ENCODE results near the gene NPAS2. TPM values are rescaled to one million over a fixed set of nuclear protein-coding genes. Genes with fewer than 3 reads are reported as not detected.

NPAS2 gene
- total RNA-seq, 1 donor from 2014 or later = 5.5 TPM

DNA sequence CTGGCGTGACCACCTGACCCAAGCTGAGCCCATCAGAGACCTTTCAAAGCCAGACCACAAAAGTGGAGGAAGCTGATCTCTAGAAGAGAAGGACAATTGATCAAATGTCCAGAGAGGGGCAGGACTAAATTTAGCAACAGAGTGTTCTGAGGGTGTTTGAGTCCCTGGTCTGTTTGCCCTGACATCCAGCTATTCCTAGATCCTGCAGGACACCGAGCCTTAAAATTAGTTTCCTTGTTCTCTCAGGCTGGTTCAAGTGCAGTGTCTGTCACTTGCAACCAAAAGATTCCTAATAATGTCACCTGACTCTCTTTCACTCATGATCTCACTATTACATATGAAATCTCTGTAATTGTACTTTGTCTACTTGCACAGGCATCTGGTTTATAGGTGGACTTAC is 33.0 kb upstream of the NPAS2 start:
- Histone ChIP-seq H3K4me2 (ENCODE audit: low read length) (peak overlapping the region; percentile 65), H2AFZ (ENCODE audit: low read depth, low read length) (no peak overlapping the region), H3K27me3 (ENCODE audit: insufficient read depth, low read length) (no peaks in the 10 kb centered on the region), H3K9ac (ENCODE audit: low read length) (no peak overlapping the region), H3K4me3 (ENCODE audit: insufficient read depth, low read depth, low read length) (no peak overlapping the region), H3K36me3 (ENCODE audit: insufficient read depth, low read length) (no peaks in the 10 kb centered on the region), H3K4me1 (ENCODE audit: insufficient read depth, low read length) (peaks cover 18% of the 10 kb centered on the region), H3K79me2 (ENCODE audit: insufficient read depth, low read length) (no peaks in the 10 kb centered on the region), H4K20me1 (ENCODE audit: insufficient read depth, low read length) (no peaks in the 10 kb centered on the region), H3K27ac (ENCODE audit: low read depth, low read length) (no peak overlapping the region), H3K9me3 (ENCODE audit: insufficient read depth, low read depth, low read length) (no peaks in the 10 kb centered on the region)
- no peak for TF ChIP-seq EZH2 (IDR thresholded peaks at IDR 0.05; ENCODE audit: insufficient read depth, low read length)
- TF ChIP-seq, protein P1, sequence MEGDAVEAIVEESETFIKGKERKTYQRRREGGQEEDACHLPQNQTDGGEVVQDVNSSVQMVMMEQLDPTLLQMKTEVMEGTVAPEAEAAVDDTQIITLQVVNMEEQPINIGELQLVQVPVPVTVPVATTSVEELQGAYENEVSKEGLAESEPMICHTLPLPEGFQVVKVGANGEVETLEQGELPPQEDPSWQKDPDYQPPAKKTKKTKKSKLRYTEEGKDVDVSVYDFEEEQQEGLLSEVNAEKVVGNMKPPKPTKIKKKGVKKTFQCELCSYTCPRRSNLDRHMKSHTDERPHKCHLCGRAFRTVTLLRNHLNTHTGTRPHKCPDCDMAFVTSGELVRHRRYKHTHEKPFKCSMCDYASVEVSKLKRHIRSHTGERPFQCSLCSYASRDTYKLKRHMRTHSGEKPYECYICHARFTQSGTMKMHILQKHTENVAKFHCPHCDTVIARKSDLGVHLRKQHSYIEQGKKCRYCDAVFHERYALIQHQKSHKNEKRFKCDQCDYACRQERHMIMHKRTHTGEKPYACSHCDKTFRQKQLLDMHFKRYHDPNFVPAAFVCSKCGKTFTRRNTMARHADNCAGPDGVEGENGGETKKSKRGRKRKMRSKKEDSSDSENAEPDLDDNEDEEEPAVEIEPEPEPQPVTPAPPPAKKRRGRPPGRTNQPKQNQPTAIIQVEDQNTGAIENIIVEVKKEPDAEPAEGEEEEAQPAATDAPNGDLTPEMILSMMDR (IDR thresholded peaks at IDR 0.05; ENCODE audit: insufficient read depth, low read depth, low read length) = no peak
- FAIRE-seq (no peak), DNase-seq (ENCODE audit: low read depth) (no peak)
- Mint-ChIP-seq H3K36me3 (ENCODE audit: low read depth, unreplicated experiment) (no peaks in the 10 kb centered on the region), H3K27me3 (ENCODE audit: low read depth, unreplicated experiment) (peaks cover 5% of the 10 kb centered on the region), H3K4me1 (ENCODE audit: low read depth, unreplicated experiment) (peaks cover 15% of the 10 kb centered on the region), H3K4me3 (ENCODE audit: unreplicated experiment) (no peak overlapping the region), H3K9me3 (ENCODE audit: unreplicated experiment) (no peaks in the 10 kb centered on the region), H3K27ac (ENCODE audit: unreplicated experiment) (no peak overlapping the region)

DNA sequence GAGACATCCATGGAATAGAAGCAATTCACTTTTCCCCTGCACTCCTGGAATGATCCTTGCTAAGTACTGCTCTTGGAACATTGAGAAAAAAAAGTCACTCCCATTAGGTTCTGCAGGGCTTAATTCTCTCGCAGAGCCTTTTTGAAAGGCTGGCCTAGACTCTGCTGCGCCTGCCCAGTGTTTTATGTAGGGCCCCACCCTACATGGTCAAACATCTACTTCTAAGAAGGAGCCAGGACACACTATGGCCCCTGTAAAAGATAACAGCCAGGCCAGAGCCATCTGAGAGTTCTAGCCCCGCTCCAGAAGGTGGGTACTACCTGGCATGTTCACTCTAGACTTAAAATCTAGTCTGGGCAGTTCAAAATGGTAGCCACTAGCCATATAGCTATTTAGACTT is 30.6 kb upstream of the NPAS2 start:
- Mint-ChIP-seq H3K9me3 (ENCODE audit: unreplicated experiment) (no peaks in the 10 kb centered on the region), H3K4me3 (ENCODE audit: unreplicated experiment) (no peak overlapping the region), H3K4me1 (ENCODE audit: low read depth, unreplicated experiment) (peaks cover 11% of the 10 kb centered on the region), H3K36me3 (ENCODE audit: low read depth, unreplicated experiment) (no peaks in the 10 kb centered on the region), H3K27me3 (ENCODE audit: low read depth, unreplicated experiment) (peaks cover 12% of the 10 kb centered on the region), H3K27ac (ENCODE audit: unreplicated experiment) (no peak overlapping the region)
- Histone ChIP-seq H3K27me3 (ENCODE audit: insufficient read depth, low read length) (no peaks in the 10 kb centered on the region), H3K36me3 (ENCODE audit: insufficient read depth, low read length) (no peaks in the 10 kb centered on the region), H3K4me3 (ENCODE audit: insufficient read depth, low read depth, low read length) (no peak overlapping the region), H3K4me2 (ENCODE audit: low read length) (no peak overlapping the region), H3K9me3 (ENCODE audit: insufficient read depth, low read depth, low read length) (no peaks in the 10 kb centered on the region), H3K9ac (ENCODE audit: low read length) (no peak overlapping the region), H3K27ac (ENCODE audit: low read depth, low read length) (no peak overlapping the region), H3K79me2 (ENCODE audit: insufficient read depth, low read length) (no peaks in the 10 kb centered on the region), H4K20me1 (ENCODE audit: insufficient read depth, low read length) (no peaks in the 10 kb centered on the region), H3K4me1 (ENCODE audit: insufficient read depth, low read length) (peaks cover 18% of the 10 kb centered on the region), H2AFZ (ENCODE audit: low read depth, low read length) (no peak overlapping the region)
- DNase-seq (ENCODE audit: low read depth) = no peak
- no peak for FAIRE-seq
- TF ChIP-seq, protein P1 (IDR thresholded peaks at IDR 0.05; ENCODE audit: insufficient read depth, low read depth, low read length) = no peak
- no peak for TF ChIP-seq EZH2 (IDR thresholded peaks at IDR 0.05; ENCODE audit: insufficient read depth, low read length)

DNA sequence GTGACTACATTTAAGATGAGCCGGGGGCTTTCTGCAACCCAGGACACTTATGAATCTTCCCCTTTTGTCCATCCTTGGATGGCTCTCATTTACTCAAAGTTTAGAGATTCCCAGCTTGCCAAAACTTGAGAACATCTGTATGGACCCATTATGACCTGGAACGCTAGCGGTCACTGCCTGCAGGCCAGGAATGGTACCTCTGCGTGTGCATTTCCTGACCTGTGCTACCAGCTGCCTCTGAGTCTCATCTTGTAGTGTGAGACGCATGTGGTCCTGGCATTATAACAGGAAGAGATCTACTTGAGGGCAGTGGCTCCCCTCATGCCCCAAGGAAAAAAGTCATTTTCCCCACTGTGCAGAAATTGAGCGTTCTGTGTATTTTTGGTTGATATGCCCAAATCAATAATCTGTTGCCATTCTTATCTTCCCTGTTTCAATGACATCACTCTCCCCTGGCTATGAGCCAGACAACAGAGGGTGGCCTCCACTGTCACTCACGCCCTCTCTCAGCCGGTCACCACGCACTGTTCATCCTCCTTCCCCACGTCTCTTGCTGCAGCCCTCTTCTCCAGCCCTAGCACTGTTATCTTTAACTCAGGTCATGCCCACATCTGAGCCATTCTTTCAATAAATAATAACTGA is 28.5 kb upstream of the NPAS2 start:
- H4K20me1 ChIP-seq (ENCODE audit: insufficient read depth, low read length) = no peaks in the 10 kb centered on the region
- Mint-ChIP-seq H3K4me3 (ENCODE audit: unreplicated experiment) (no peak overlapping the region), H3K9me3 (ENCODE audit: unreplicated experiment) (no peaks in the 10 kb centered on the region), H3K36me3 (ENCODE audit: low read depth, unreplicated experiment) (no peaks in the 10 kb centered on the region), H3K27me3 (ENCODE audit: low read depth, unreplicated experiment) (peaks cover 26% of the 10 kb centered on the region), H3K27ac (ENCODE audit: unreplicated experiment) (no peak overlapping the region), H3K4me1 (ENCODE audit: low read depth, unreplicated experiment) (peaks cover 8% of the 10 kb centered on the region)
- H3K4me2 ChIP-seq (ENCODE audit: low read length) = no peak overlapping the region
- no peak for DNase-seq (ENCODE audit: low read depth)
- H3K27ac ChIP-seq (ENCODE audit: low read depth, low read length) = no peak overlapping the region
- H3K27me3 ChIP-seq (ENCODE audit: insufficient read depth, low read length) = peaks cover 4% of the 10 kb centered on the region
- TF ChIP-seq EZH2 (IDR thresholded peaks at IDR 0.05; ENCODE audit: insufficient read depth, low read length) = no peak
- TF ChIP-seq, protein P1 (IDR thresholded peaks at IDR 0.05; ENCODE audit: insufficient read depth, low read depth, low read length) = no peak
- peaks cover 7% of the 10 kb centered on the region for H3K4me1 ChIP-seq (ENCODE audit: insufficient read depth, low read length)
- FAIRE-seq = no peak
- no peak overlapping the region for H3K9ac ChIP-seq (ENCODE audit: low read length)
- no peaks in the 10 kb centered on the region for H3K9me3 ChIP-seq (ENCODE audit: insufficient read depth, low read depth, low read length)
- H3K4me3 ChIP-seq (ENCODE audit: insufficient read depth, low read depth, low read length) = no peak overlapping the region
- H2AFZ ChIP-seq (ENCODE audit: low read depth, low read length) = no peak overlapping the region
- H3K79me2 ChIP-seq (ENCODE audit: insufficient read depth, low read length) = no peaks in the 10 kb centered on the region
- H3K36me3 ChIP-seq (ENCODE audit: insufficient read depth, low read length) = no peaks in the 10 kb centered on the region

All from astrocyte (in vitro differentiated cells and primary cell).